IMR-90 (cell line): Measurements from ENCODE around the gene ARFIP1. TPM values are rescaled to one million over a fixed set of nuclear protein-coding genes. Genes with fewer than 3 reads are reported as not detected.
"Not testable (repeated sequence)": the region's sequence is repeated elsewhere in the genome, so short reads cannot be mapped to it uniquely, and the experiment has no call there.

Experiments used
- ATAC-seq: fragments of 200-7000 bp; cut with Tn5 transposase; 2 replicates; pipeline ENCODE4 v1.9.1; 2020; ENCODE audit warnings: low read depth, mild to moderate bottlenecking, moderate library complexity
- BruUV-seq: library from RNA; stranded (reverse); fragments of 400-500 nt; replicated peaks from 2 replicates; lab custom pipeline; 2021; lab: Mats Ljungman, UMichigan
- CTCF ChIA-PET: fragments of 300-600 bp; formaldehyde crosslinking; extraction: SDS; loops from one replicate; lab custom pipeline; 2021; ENCODE audit warnings: antibody characterized with exemption; lab: Yijun Ruan, JAX
- POLR2A ChIA-PET: fragments of 300-600 bp; sonication (Branson Sonifier 250); formaldehyde crosslinking; loops from one replicate; lab custom pipeline; 2022; ENCODE audit warnings: antibody characterized with exemption; ENCODE audit not compliant: unreplicated experiment; lab: Charles Lee
- DNase-seq: peaks from one replicate; pipeline ENCODE4 v3.0.0; 2013
- H2AFZ ChIP-seq: replicated peaks from 2 replicates; pipeline ENCODE3; 2013; ENCODE audit warnings: low read length, mild to moderate bottlenecking; ENCODE audit not compliant: poor library complexity
- H2AK5ac ChIP-seq: 2 replicates; pipeline ENCODE4 v1.6.1; 2013; ENCODE audit warnings: low read depth, low read length, inconsistent platforms
- H2AK9ac ChIP-seq: replicated peaks from 2 replicates; pipeline ENCODE3; 2013; ENCODE audit warnings: mild to moderate bottlenecking, low read depth, low read length, moderate library complexity; ENCODE audit not compliant: poor library complexity
- H2BK120ac ChIP-seq: 2 replicates; pipeline ENCODE4 v1.6.1; 2013; ENCODE audit warnings: low read depth, low read length, inconsistent platforms
- H2BK15ac ChIP-seq: 3 replicates; pipeline ENCODE4 v1.6.1; 2013; ENCODE audit warnings: low read depth, low read length, inconsistent platforms
- H2BK20ac ChIP-seq: 2 replicates; pipeline ENCODE4 v1.6.1; 2013; ENCODE audit warnings: low read depth, mild to moderate bottlenecking, inconsistent platforms, low read length, moderate library complexity
- H2BK5ac ChIP-seq: 2 replicates; pipeline ENCODE4 v1.6.1; 2013; ENCODE audit warnings: mild to moderate bottlenecking, low read depth, low read length, inconsistent platforms; ENCODE audit not compliant: poor library complexity, severe bottlenecking
- H3K14ac ChIP-seq: replicated peaks from 2 replicates; pipeline ENCODE4 v1.6.1; 2013; ENCODE audit warnings: low read depth, low read length, inconsistent platforms
- H3K18ac ChIP-seq: 2 replicates; pipeline ENCODE4 v1.6.1; 2013; ENCODE audit warnings: low read depth, low read length, control low read depth
- H3K23ac ChIP-seq: 2 replicates; pipeline ENCODE4 v1.6.1; 2013; ENCODE audit warnings: low read depth, low read length, inconsistent platforms
- H3K27ac ChIP-seq: 2 replicates; pipeline ENCODE4 v1.5.1; 2013; ENCODE audit warnings: mild to moderate bottlenecking, control low read depth, low read length; ENCODE audit not compliant: insufficient read depth
- H3K27me3 ChIP-seq: 2 replicates; pipeline ENCODE4 v1.6.1; 2013; ENCODE audit warnings: low read length; ENCODE audit not compliant: control insufficient read depth, insufficient read depth
- H3K36me3 ChIP-seq: 2 replicates; pipeline ENCODE4 v1.6.1; 2013; ENCODE audit warnings: low read length, mixed read lengths; ENCODE audit not compliant: control insufficient read depth, insufficient read depth
- H3K4ac ChIP-seq: 2 replicates; pipeline ENCODE4 v1.6.1; 2013; ENCODE audit warnings: low read depth, low read length, inconsistent platforms
- H3K4me1 ChIP-seq: 2 replicates; pipeline ENCODE4 v1.6.1; 2013; ENCODE audit warnings: low read length, mixed read lengths; ENCODE audit not compliant: control insufficient read depth, insufficient read depth
- H3K4me2 ChIP-seq: 2 replicates; pipeline ENCODE4 v1.6.1; 2013; ENCODE audit warnings: low read depth, mild to moderate bottlenecking, control low read depth, low read length, moderate library complexity
- H3K4me3 ChIP-seq: 2 replicates; pipeline ENCODE4 v1.5.1; 2013; ENCODE audit warnings: low read depth, mild to moderate bottlenecking, control low read depth, low read length, moderate library complexity; ENCODE audit not compliant: insufficient read depth
- H3K56ac ChIP-seq: 2 replicates; pipeline ENCODE4 v1.6.1; 2013; ENCODE audit warnings: low read length, inconsistent platforms; ENCODE audit not compliant: insufficient read depth; ENCODE audit errors: extremely low read depth
- H3K79me1 ChIP-seq, 2 experiments: 2 replicates each; pipeline ENCODE4 v1.6.1; 2013; ENCODE audit warnings: low read length in 2 of 2, inconsistent platforms in 1 of 2, low read depth in 1 of 2
- H3K9ac ChIP-seq: 2 replicates; pipeline ENCODE4 v1.6.1; 2013; ENCODE audit warnings: low read depth, low read length, control low read depth
- H3K9me1 ChIP-seq: 2 replicates; pipeline ENCODE4 v1.6.1; 2013; ENCODE audit warnings: low read length, inconsistent platforms; ENCODE audit not compliant: insufficient read depth
- H3K9me3 ChIP-seq: 2 replicates; pipeline ENCODE4 v1.6.1; 2013; ENCODE audit warnings: low read length; ENCODE audit not compliant: control insufficient read depth, insufficient read depth
- H4K20me1 ChIP-seq: 2 replicates; pipeline ENCODE4 v1.6.1; 2013; ENCODE audit warnings: low read length, inconsistent platforms; ENCODE audit not compliant: insufficient read depth
- H4K5ac ChIP-seq: 2 replicates; pipeline ENCODE4 v1.6.1; 2013; ENCODE audit warnings: mild to moderate bottlenecking, low read depth, low read length, control low read depth
- H4K8ac ChIP-seq, 2 experiments: 2 replicates each; pipeline ENCODE4 v1.6.1; 2013; ENCODE audit warnings: low read depth in 2 of 2, low read length in 2 of 2, control low read depth in 1 of 2, inconsistent platforms in 1 of 2
- H4K91ac ChIP-seq: 2 replicates; pipeline ENCODE4 v1.6.1; 2013; ENCODE audit warnings: low read depth, low read length, inconsistent platforms; ENCODE audit not compliant: insufficient read depth
- MAFK ChIP-seq: IDR thresholded peaks from 2 replicates; pipeline ENCODE4 v1.6.1; 2012; ENCODE audit warnings: low read depth, low read length, improper control_type of control experiment
- NFE2L2 ChIP-seq: fragments of 150-350 bp; IDR thresholded peaks from 2 replicates; pipeline ENCODE4 v1.6.1; 2016; ENCODE audit warnings: low read depth, mild to moderate bottlenecking, low read length
- WGBS, 2 experiments: methylation state at CpG; one replicate each; pipeline versions ENCODE4 v1.1.5 to v1.1.7; 2013; ENCODE audit warnings: missing lambda C conversion rate in 2 of 2; ENCODE audit not compliant: insufficient read length in 1 of 2; ENCODE audit errors: extremely low coverage in 2 of 2; 5-methylcytosine and 5-hydroxymethylcytosine counted together
- dilution Hi-C: fragments of 300-500 bp; cut with HindIII; formaldehyde crosslinking; loops from one replicate; pipeline ENCODE4 v1.14.3; 2018; ENCODE audit warnings: low sequenced_read_pairs; ENCODE audit not compliant: unreplicated experiment
- in situ Hi-C: fragments of 300-500 bp; cut with MboI; formaldehyde crosslinking; loops from 3 replicates; pipeline ENCODE4 v1.14.3; 2019; ENCODE audit warnings: low sequenced_read_pairs, inconsistent platforms, mixed read lengths
- intact Hi-C: fragments of 100-400 bp; cut with micrococcal nuclease; formaldehyde crosslinking; loops from 2 replicates; pipeline ENCODE4 v1.10.0; 2022
- polyA plus RNA-seq, 3 experiments: library from polyadenylated mRNA; depleted of rRNA; stranded (reverse); fragments of >200 nt; gene quantifications; 2 replicates each; pipeline ENCODE4 v1.2.3, GENCODE V29; 2012; ENCODE audit warnings: low replicate concordance in 1 of 3
- total RNA-seq: library from RNA; depleted of rRNA; stranded (reverse); fragments of >200 nt; gene quantifications from 2 replicates; pipeline ENCODE4 v1.2.3, GENCODE V29; 2012

The ARFIP1 gene
- total and polyA plus RNA-seq, 2 of the 4 experiments (the other 2 are of a cell fraction): 12.7 to 30.5 TPM

GRCh38 chr4:152898133-152898532, 118.4 kb downstream of the ARFIP1 start:
- in situ Hi-C loops, H3K4me3 ChIP-seq, BruUV-seq, ATAC-seq, H4K20me1 ChIP-seq, H2BK5ac ChIP-seq, DNase-seq, H3K4ac ChIP-seq, H3K4me2 ChIP-seq, H3K27me3 ChIP-seq, H3K9me1 ChIP-seq, H4K5ac ChIP-seq, POLR2A ChIA-PET, H4K8ac ChIP-seq, H2BK15ac ChIP-seq, CTCF ChIA-PET, H3K18ac ChIP-seq, H3K36me3 ChIP-seq, H2BK120ac ChIP-seq, H3K23ac ChIP-seq, H2AK5ac ChIP-seq, H3K9ac ChIP-seq, H3K4me1 ChIP-seq, H3K27ac ChIP-seq, H3K79me1 ChIP-seq, H2AFZ ChIP-seq, H2AK9ac ChIP-seq, H2BK20ac ChIP-seq, H3K9me3 ChIP-seq, H3K56ac ChIP-seq, H3K14ac ChIP-seq, dilution Hi-C loops, H4K91ac ChIP-seq: not testable (repeated sequence)
- intact Hi-C loops: loop anchor here (5.0 kb wide), 1 partner anchor 39 kb away; the partner anchor contains the start of gene FHDC1
- TF ChIP-seq MAFK (peak; percentile 75), NFE2L2 (peak; percentile 95)
- WGBS, 2 experiments: no CpG with 5 or more reads among the region's 6 CpGs
